ENCODE measurements around the gene KANSL1.
"Not testable (repeated sequence)": the region's sequence is repeated elsewhere in the genome, so short reads cannot be mapped to it uniquely, and the experiment has no call there.

KANSL1 gene

DNA sequence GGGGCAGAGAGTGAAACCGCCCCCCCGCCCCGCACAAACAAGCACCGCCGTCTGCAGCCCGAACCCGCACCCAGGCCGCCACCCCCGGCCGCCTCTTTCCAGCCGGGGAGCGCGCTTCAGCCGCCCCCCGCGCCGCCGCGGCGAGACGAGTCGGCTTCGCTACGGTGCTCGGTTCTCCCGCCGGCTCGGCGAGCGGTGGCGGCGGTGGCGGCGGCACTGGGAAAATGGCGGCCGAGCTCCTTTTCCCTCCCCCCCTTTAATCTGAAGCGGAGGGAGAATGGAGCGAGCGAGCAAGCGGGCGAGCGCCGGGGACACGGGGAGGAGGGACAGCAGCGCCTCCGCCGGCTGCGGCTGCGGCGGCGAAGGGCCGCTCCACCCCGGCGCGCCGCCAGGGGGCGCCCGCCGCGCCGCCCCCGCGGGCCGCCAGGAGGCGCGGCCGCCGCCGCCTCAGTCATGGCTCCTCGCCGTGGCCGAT lies at the start of gene KANSL1:
TSS of gene KANSL1 (minus strand) at position 279 of the 475 bp plus-strand sequence. CDS start 21,286 bp downstream, outside the sequence.
- peak; percentile 79 to 95 for DNase-seq

DNA sequence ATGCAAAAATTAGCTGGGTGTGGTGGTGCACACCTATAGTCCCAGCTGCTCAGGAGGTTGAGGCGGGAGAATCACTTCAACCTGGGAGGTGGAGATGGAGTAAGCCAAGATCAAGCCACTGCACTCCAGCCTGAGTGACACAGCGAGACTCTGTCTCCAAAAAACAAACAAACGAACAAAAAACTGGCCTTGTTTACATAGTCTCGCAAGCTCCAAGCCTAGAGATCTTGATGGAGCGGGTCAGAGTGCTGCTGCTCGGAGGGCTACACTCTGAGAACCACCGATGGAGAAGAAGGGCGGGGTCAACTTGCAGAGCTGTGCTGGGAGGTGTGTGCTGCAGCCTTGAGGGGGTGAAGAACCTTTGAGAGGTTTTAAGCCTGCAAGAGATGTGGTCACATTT lies 38.1 kb upstream of the KANSL1 start:
- DNase-seq = not testable (repeated sequence)

- DNase-seq = peak; percentile 94 to 97
Measured at GRCh38 chr17:46225274-46225794, 32.1 kb upstream of the KANSL1 start.

DNA sequence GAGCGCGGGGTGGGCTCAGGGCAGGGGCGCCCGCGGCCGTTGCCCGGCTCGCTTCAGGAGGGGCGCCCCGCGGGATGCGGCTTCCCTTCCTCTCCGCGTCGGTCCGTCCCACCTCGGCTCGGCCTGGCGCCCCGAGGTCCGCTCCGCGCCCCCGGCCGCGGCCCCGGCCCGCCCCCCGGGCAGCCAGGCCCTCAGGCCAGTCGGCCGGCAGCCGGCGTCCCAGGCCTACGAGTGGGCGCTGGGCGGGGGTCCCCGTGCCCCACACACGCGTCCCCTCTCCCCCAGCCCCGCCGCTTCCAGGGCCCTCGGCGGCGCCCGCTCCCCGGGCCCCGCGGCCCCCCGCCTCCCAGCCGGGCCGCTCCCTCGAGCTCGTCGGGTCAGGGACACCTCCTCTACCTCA lies 31.6 kb upstream of the KANSL1 start:
- not testable (repeated sequence) for DNase-seq

GRCh38 chr17:46223041-46223440 lies 29.8 kb upstream of the KANSL1 start:
- not testable (repeated sequence) for DNase-seq

- DNase-seq = no peak
Measured at GRCh38 chr17:46216682-46217081, 23.5 kb upstream of the KANSL1 start.

DNA sequence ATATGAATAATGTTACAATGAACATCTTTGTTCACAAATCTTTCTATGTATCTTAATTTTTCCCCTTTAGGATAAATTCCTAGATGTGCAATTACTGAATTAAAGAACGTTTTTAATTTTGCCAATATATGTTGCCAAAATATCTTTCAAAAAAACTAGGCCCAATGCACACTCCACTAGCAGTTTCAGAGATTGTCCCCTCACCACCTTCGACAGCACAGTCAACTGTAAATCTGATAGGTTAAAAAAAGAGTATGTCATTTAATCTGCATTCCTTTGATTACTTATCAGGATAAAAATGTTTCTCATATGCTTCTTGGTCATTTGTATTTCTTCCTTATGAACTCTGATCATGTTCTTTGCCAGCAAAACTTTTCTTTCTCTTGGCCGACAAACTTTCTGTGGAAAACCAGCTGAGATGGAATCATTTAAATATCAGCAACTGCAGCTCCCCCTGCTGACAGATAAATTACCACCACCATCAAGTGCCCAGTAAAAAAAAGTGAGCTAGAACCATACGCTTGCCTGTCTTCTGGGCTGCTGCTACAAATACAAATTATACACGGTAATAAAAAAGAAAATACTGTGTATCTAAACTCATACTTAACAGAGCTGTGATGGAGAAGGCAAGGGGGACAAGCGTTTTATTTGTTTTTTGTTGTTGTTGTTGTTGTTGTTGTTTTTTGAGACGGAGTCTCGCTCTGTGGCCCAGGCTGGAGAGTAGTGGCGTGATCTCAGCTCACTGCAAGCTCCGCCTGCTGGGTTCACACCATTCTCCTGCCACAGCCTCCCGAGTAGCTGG lies 19.6 kb upstream of the KANSL1 start:
- DNase-seq = peak in 1 of 2 experiments; percentile 81

DNA sequence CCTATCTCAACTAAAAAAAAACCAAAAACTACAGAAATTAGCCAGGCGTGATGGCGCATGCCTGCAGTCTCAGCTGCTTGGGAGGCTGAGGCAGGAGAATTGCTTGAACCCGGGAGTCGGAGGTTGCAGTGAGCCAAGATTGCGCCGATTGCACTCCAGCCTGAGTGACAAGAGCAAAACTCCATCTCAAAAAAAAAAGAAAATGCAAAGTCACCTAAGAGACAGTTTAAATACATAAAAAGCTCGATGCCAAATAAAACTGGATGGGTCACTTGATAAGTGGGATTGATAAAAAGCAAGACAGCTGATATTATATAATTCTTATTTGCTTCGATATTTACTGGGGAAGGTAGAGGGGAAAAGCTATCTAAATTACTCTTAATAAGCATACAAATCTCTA lies 15.8 kb upstream of the KANSL1 start:
- DNase-seq = no peak

DNA sequence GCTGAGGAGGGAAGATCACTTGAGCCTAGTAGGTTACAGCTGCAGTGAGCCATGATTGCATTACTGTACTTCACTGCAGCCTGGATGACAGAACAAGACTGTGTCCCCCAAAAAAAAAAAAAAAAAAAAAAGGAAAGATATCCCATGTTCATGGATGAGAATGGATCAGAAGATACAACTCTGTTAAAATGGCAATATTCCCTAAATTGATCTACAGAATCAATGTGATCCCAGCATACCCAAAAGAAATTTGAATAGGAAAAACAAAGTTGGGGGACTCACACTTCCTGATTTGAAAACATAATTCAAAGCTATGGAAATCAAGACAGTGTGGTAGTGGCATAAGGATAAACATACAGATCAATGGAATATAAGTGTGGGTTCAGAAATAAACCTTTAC lies 12.7 kb upstream of the KANSL1 start:
- no peak for DNase-seq

DNA sequence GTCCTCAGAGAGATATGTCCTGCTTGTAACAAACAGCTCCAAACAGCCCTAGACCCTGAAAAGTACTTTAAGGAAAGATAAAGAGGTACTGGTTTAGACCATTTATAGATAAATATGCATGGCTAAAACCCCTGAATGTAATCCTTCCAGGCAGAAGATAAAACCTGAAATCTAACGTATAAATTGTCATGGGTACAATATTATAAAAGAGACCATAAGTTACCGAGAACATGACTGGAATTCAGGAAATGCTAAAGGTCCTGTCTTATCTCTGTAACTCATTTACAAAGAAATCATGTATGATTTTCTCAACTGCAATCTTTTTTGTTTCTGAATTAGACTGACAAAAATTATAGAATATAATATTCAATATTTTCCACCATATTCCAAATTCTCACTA lies 9.2 kb upstream of the KANSL1 start:
- DNase-seq = no peak

DNA sequence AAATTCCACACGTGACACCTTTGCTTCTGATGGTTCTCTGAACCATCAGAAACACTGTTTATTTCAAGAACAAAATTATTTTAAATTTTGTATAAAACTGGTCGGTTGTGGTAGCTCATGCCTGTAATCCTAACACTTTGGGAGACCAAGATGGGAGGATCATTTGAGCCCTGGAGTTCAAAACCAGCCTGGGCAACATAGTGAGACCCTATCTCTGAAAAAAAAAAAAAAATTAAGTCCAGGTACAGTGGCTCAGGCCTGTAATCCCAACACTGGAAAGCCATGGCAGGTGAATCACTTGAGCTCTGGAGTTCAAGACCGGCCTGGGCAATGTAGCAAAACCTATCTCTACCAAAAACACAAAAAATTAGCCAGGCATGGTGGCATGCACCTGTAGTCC lies 8.3 kb upstream of the KANSL1 start:
- no peak for DNase-seq

- no peak for DNase-seq
Measured at GRCh38 chr17:46200197-46200596, 7.0 kb upstream of the KANSL1 start.

GRCh38 chr17:46199379-46199778 lies 6.2 kb upstream of the KANSL1 start:
- no peak for DNase-seq

GRCh38 chr17:46198233-46198632 lies 5.0 kb upstream of the KANSL1 start:
- no peak for DNase-seq

- DNase-seq = no peak
Measured at GRCh38 chr17:46197530-46197929, 4.3 kb upstream of the KANSL1 start.

- no peak for DNase-seq
Measured at GRCh38 chr17:46195939-46196716, 2.9 kb upstream of the KANSL1 start.

DNA sequence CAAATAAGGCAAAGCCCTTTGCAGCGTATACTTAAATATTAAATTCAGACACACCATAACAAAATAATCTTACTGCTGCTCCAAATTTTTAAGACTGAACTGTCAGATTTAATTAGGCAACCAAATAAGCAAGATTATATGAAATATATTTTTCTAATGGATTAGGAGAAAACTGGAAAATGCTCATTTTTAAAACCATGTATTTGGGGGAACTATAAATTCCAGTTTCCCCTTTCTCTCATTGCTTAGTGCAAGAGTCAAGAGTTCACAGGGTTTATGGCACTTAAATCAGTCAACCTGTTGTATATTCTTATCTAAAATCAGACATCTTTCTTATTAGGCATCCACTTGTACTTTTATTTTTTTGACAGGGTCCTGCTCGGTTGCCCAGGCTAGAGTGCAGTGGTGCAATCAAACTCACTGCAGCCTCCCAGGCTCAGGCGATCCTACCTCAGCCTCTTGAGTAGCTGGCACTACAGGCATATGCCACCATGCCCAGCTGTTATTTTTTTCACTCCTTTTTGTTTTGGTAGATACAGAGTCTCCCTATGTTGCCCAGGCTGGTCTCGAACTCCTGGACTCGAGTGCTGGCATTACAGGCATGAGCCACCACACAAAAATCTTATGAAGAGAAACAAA lies 2.1 kb upstream of the KANSL1 start:
- DNase-seq = no peak

DNA sequence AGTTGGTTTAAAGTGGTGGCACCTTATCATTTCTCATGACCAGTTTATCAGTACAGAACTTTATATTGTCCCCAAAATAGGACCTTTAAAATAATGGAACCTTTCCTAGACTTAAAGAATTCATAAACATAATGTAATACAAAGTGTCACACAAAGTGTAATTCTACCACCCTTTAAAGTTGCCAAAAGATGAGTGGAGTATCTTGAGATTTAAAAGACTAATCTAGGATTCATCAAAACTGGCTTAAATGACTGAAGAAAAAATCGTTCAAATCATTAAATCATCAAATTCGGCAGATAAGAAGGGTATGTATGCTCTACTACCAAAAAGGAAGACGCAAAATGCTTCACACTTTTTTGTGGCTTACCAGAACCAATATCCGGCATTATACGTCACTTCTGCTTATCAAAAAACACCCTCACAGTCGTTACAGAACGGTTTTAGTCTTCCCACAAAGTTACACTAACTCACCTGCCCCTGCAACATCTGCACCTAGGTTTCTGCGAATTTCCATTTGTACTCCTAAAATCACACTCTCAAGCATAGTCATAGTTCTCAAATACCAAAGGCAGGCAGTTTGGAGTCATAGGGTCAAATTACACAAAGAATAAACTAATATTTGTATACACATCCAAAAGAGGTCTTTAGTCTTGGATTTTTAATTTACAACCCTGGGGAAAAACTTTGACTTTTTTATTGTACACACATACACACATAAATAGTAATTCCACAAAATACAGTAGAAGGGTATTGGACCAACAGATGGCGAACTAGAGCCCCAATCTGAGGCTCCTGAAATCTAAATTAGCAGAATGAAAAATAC lies 1.4 kb upstream of the KANSL1 start:
- peak in 1 of 2 experiments; percentile 79 for DNase-seq

DNA sequence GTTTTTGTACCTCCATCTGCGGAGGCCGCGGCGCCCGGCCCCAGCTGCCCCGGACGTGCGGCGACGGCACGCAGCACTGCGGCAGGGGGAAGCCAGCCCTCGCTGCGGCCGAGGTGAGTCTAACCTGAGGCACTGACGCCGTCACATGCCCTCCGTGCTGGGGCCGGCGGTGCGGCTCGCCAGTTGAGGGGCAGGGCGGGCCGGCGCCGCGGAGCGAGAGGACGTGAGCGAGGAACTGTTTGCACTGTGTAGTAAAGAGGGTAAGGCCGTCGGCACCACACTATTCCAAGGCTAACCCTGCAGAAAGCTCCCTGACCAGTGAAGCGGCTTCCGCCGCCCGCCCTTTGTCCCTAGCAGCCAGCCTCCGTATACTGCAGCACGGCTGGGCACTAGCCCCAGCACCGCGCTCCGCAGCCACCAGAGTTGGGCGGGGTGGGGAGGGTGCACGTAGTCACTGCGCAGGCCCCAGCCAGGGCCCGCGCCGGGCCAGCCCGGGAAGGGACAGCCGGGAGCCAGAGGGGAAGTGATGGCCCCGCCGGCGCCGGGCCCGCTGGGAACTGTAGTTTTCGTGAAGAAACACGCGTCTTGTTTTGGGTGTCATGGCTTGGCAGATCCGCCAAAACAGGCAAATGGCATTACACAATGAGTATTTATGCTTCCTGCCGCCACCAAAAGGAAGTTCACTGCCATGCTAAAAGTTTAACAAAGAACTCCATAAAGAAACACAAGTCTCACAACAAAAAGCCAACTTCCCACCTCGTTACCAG lies 580 bp upstream of the KANSL1 start:
- DNase-seq = peak; percentile 94 to 97

GRCh38 chr17:46192439-46193150 lies 634 bp downstream of the KANSL1 start:
- peak; percentile 40 to 83 for DNase-seq

DNA sequence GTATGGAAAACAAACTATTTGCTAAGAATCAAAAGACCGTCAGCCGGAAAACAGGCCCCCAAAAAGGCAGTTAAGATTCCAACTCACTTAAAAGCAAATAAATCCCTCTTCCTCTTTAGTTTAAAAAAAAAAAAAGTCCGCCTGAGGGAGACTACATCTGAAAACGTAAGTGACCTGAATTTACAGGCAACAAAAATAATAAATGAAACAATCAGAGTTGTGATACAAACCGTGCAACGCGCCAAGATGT lies 1.1 kb downstream of the KANSL1 start:
- DNase-seq = peak in 1 of 2 experiments; percentile 66

All from SW 1271 (cell line).